Coronary artery (tissue), 2 donors: Measurements from ENCODE around the gene IL10RA.

Source experiments
- DNase-seq: peaks from one replicate; pipeline ENCODE4 v3.0.0-alpha.2; 2017; ENCODE audit warnings: low spot score
- H3K27ac ChIP-seq, 2 donors: fragments of 200-600 bp; sonication (generic); one replicate each; pipeline ENCODE4 v1.5.1; 2016 to 2019
- H3K4me3 ChIP-seq: fragments of 200-600 bp; sonication (generic); 2 replicates; pipeline ENCODE4 v1.5.1; 2016; ENCODE audit warnings: mild to moderate bottlenecking, moderate library complexity
- TF ChIP-seq, protein P1 (sequence below): fragments of 200-600 bp; sonication (generic); IDR thresholded peaks from one replicate; pipeline ENCODE4 v1.5.1; 2019; ENCODE audit warnings: antibody characterized with exemption

Gene IL10RA

DNA sequence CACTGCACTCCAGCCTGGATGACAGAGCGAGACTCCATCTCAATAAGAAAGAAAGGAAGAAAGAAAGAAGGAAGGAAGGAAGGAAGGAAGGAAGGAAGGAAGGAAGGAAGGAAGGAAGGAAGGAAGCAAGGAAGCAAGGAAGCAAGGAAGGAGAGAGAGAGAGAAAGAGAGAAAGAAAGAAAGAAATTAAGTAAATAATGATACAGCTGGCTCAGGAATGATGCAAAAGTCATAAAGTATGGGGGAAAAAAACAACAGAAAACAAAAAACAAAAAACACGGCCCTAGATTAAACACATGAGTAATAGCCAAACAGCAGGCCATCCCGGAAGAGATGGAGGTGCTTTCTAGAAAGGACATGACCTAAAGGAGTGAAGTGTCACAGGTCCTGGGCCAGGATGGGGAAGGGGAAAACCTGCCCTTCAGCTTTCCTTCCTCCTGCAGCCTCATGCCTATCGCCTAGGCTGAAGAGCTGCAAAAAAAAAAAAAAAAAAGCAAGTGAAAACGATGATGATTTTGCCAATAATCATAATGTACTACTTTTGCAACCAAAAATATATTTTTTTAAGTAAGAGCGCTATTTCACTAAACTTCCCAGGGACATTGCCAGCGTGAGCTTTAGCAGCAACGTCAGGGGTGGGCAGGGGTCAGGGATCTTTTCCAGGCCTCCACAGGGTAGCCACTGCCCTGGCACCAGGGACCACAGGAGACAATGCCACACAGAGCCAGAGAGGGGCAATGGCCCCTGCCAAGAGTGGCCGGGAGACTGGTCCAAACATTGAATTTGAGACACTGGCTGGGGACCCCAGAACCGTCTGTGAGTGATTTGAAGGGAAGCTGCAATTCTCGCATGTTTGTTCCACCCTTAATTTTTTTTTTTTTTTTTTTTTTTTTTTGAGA lies 62.5 kb downstream of the IL10RA start:
- no peak for DNase-seq
- H3K27ac ChIP-seq = no peak overlapping the region
- TF ChIP-seq, protein P1, sequence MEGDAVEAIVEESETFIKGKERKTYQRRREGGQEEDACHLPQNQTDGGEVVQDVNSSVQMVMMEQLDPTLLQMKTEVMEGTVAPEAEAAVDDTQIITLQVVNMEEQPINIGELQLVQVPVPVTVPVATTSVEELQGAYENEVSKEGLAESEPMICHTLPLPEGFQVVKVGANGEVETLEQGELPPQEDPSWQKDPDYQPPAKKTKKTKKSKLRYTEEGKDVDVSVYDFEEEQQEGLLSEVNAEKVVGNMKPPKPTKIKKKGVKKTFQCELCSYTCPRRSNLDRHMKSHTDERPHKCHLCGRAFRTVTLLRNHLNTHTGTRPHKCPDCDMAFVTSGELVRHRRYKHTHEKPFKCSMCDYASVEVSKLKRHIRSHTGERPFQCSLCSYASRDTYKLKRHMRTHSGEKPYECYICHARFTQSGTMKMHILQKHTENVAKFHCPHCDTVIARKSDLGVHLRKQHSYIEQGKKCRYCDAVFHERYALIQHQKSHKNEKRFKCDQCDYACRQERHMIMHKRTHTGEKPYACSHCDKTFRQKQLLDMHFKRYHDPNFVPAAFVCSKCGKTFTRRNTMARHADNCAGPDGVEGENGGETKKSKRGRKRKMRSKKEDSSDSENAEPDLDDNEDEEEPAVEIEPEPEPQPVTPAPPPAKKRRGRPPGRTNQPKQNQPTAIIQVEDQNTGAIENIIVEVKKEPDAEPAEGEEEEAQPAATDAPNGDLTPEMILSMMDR = no peak
- no peak overlapping the region for H3K4me3 ChIP-seq

GRCh38 chr11:118049771-118050170 lies 63.6 kb downstream of the IL10RA start:
- H3K4me3 ChIP-seq = no peak overlapping the region
- H3K27ac ChIP-seq = no peak overlapping the region
- DNase-seq = no peak
- TF ChIP-seq, protein P1 = no peak

DNA sequence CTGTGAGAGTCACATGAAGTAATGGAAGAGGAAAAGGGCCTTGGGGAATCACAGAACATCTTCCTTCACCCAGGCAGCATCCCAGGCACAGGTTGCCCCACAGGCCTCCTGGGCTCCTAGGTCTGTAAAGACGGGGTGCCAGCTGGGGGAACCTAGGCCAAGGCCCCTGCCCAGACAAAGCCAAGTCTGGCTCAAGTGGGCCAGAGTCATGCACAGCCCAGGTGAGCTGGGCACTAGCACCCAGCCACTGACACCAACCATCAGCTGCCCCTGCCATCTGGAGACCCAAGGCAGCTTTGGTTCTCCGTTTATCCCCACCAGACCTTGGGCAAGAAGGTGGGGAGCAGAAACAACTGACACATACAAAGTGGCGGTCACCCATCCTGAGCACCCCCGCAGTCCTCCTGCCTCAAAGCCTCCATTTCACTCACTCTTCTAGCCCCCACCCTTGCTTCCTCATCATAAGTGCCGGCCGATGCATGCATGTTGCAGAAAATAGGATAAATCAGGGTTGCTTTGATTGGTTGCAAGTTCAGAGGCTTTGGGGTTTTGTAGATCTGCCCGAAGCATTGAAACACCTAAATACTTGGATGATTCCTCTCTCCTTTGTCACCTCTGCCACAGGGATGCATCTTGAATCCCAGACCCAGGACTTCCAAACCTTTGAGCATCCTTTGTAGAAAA lies 64.2 kb downstream of the IL10RA start:
- no peak overlapping the region for H3K4me3 ChIP-seq
- DNase-seq = no peak
- TF ChIP-seq, protein P1 = no peak
- no peak overlapping the region for H3K27ac ChIP-seq
